HEK293 (cell line): Measurements from ENCODE around the gene FAM193A.

Source experiments
- EGR2 ChIP-seq: fragments of 450-650 bp; formaldehyde crosslinking; IDR thresholded peaks from 2 replicates; pipeline ENCODE4 v1.5.1; 2016; ENCODE audit warnings: low read depth, missing biosample characterization, missing genetic modification characterization
- REST ChIP-seq: fragments of 450-650 bp; formaldehyde crosslinking; IDR thresholded peaks from 2 replicates; pipeline ENCODE4 v1.5.1; 2016; ENCODE audit warnings: missing biosample characterization, missing genetic modification characterization
- ZNF121 ChIP-seq: fragments of 450-650 bp; formaldehyde crosslinking; IDR thresholded peaks from 2 replicates; pipeline ENCODE4 v1.5.1; 2016; ENCODE audit warnings: missing biosample characterization, missing genetic modification characterization
- ZNF211 ChIP-seq: fragments of 450-650 bp; formaldehyde crosslinking; IDR thresholded peaks from 2 replicates; pipeline ENCODE4 v1.5.1; 2016; ENCODE audit warnings: low read depth, missing biosample characterization, missing genetic modification characterization
- ZNF433 ChIP-seq: fragments of 450-650 bp; formaldehyde crosslinking; IDR thresholded peaks from 2 replicates; pipeline ENCODE4 v1.5.1; 2016; ENCODE audit warnings: missing biosample characterization, missing genetic modification characterization, low read depth
- ZSCAN16 ChIP-seq: fragments of 450-650 bp; formaldehyde crosslinking; IDR thresholded peaks from 2 replicates; pipeline ENCODE4 v1.5.1; 2016; ENCODE audit warnings: missing biosample characterization, missing genetic modification characterization
- TF ChIP-seq, protein P1 (sequence below): fragments of 450-650 bp; formaldehyde crosslinking; IDR thresholded peaks from 2 replicates; pipeline ENCODE4 v1.5.1; 2016; ENCODE audit warnings: missing biosample characterization, missing genetic modification characterization
- TF ChIP-seq, protein P2 (sequence below): fragments of 450-650 bp; formaldehyde crosslinking; IDR thresholded peaks from 2 replicates; pipeline ENCODE4 v1.5.1; 2016; ENCODE audit warnings: missing biosample characterization, missing genetic modification characterization

DNA sequence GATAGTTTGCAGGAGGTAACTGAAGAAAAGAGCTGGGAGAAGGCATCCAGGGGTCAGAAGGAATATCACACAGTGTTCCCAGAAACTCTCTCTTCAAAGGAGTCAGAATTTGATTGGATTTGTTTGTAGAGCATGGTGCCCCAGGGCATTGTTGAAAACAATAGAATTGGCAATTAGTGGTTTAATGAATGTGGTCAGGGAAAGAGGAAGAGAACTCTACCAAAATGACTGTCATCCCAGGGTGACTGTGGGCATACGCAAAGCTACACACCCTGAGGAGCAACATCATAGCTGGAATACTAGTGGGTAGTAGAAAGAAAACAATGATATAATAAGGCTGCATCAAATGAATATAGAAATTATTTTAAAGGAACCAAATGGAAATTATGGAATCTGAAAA is 198.2 kb downstream of the FAM193A start:
- no peak for TF ChIP-seq ZNF433
- TF ChIP-seq ZSCAN16 (tag by site-specific recombination), result no peak
- no peak for TF ChIP-seq EGR2
- TF ChIP-seq, protein P1, sequence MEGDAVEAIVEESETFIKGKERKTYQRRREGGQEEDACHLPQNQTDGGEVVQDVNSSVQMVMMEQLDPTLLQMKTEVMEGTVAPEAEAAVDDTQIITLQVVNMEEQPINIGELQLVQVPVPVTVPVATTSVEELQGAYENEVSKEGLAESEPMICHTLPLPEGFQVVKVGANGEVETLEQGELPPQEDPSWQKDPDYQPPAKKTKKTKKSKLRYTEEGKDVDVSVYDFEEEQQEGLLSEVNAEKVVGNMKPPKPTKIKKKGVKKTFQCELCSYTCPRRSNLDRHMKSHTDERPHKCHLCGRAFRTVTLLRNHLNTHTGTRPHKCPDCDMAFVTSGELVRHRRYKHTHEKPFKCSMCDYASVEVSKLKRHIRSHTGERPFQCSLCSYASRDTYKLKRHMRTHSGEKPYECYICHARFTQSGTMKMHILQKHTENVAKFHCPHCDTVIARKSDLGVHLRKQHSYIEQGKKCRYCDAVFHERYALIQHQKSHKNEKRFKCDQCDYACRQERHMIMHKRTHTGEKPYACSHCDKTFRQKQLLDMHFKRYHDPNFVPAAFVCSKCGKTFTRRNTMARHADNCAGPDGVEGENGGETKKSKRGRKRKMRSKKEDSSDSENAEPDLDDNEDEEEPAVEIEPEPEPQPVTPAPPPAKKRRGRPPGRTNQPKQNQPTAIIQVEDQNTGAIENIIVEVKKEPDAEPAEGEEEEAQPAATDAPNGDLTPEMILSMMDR (tag by site-specific recombination), result no peak
- TF ChIP-seq, protein P2, sequence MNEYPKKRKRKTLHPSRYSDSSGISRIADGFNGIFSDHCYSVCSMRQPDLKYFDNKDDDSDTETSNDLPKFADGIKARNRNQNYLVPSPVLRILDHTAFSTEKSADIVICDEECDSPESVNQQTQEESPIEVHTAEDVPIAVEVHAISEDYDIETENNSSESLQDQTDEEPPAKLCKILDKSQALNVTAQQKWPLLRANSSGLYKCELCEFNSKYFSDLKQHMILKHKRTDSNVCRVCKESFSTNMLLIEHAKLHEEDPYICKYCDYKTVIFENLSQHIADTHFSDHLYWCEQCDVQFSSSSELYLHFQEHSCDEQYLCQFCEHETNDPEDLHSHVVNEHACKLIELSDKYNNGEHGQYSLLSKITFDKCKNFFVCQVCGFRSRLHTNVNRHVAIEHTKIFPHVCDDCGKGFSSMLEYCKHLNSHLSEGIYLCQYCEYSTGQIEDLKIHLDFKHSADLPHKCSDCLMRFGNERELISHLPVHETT (tag by site-specific recombination), result no peak
- TF ChIP-seq ZNF211, result no peak
- no peak for TF ChIP-seq ZNF121 (tag by site-specific recombination)
- no peak for TF ChIP-seq REST (tag by site-specific recombination)
